ENCODE measurements around the gene RAET1G. TPM values are rescaled to one million over a fixed set of nuclear protein-coding genes. Genes with fewer than 3 reads are reported as not detected.
"Not testable (repeated sequence)": the region's sequence is repeated elsewhere in the genome, so short reads cannot be mapped to it uniquely, and the experiment has no call there.

RAET1G gene
- total RNA-seq, 1 donor = 4.6 TPM

DNA sequence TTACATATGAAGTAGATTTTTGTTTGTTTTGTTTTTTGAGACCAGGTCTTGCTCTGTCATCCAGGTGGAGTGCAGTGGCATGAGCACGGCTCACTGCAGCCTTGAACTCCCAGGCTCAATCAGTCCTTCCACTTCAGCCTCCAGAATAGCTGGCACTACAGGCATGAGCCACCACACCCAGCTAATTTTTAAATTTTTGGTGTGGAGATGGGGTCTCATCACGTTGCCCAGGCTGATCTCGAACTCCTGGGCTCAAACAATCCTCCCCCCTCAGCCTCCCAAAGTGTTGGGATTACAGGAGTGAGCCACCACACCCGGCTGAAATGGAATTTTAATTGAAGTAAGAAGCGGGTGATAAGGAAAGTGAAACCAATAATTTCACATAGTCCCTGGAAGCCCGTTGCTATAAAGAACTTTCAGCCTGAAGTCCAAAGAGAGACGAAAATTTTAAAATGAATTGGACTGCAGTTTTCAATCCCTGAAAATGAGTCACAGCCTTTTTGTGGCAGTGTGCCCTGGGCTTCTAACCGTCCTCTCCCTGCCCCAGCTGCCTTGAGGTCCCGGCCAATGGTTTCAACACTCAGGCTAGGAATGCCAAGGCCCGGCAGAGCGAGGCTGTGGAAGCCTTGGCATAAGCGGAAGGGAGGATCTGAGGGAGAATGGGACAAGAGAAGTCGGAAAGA is 25.8 kb downstream of the RAET1G start:
- TF ChIP-seq, protein P1, sequence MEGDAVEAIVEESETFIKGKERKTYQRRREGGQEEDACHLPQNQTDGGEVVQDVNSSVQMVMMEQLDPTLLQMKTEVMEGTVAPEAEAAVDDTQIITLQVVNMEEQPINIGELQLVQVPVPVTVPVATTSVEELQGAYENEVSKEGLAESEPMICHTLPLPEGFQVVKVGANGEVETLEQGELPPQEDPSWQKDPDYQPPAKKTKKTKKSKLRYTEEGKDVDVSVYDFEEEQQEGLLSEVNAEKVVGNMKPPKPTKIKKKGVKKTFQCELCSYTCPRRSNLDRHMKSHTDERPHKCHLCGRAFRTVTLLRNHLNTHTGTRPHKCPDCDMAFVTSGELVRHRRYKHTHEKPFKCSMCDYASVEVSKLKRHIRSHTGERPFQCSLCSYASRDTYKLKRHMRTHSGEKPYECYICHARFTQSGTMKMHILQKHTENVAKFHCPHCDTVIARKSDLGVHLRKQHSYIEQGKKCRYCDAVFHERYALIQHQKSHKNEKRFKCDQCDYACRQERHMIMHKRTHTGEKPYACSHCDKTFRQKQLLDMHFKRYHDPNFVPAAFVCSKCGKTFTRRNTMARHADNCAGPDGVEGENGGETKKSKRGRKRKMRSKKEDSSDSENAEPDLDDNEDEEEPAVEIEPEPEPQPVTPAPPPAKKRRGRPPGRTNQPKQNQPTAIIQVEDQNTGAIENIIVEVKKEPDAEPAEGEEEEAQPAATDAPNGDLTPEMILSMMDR (IDR thresholded peaks at IDR 0.05; ENCODE audit: insufficient read depth, low read length) = no peak
- DNase-seq (ENCODE audit: low read depth) = peak; percentile 98
- peak overlapping the region; percentile 59 for H3K4me3 ChIP-seq (ENCODE audit: low read depth, low read length)

DNA sequence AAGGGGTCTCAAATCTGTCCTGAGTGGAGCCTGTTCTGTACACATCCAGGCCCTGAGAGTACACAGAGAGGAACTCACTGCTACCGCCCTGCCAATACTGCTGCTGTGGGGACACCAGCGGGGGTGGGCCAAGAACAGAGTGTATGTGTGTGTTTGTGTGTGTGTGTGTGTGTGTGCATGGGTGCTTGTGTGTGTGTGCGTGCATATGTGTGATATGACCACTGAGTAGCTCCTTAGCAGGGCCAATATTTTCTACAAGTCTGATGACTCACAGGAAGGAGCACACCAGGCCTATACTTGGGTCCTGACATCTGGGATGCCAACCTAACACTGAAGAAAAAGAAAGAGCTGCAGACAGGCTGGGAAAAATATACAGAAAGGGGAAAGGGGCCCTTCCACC is 26.4 kb downstream of the RAET1G start:
- DNase-seq (ENCODE audit: low read depth) = peak; percentile 16
- peak overlapping the region; percentile 59 for H3K4me3 ChIP-seq (ENCODE audit: low read depth, low read length)
- TF ChIP-seq, protein P1 (IDR thresholded peaks at IDR 0.05; ENCODE audit: insufficient read depth, low read length) = no peak

DNA sequence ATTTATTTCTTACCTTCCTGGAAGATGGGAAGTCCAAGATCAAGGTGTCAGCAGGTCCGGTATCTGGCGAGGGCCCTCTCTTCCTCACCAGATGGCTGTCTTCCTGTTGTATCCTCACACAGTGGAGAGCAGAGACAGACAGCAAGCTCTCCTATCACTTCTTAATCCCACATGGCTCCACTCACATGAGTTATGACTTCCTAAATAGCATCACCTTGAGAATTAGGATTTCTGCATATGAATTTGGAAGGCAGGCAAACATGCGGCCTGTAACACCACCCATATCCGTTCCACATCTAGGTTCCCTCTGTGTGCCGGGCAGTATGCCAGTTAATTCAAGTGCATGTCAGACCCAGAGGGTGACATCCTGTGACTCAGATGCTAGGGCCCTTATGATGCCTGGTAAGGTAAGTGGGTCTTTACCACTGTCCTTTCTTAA is 27.1 kb downstream of the RAET1G start:
- TF ChIP-seq, protein P1 (IDR thresholded peaks at IDR 0.05; ENCODE audit: insufficient read depth, low read length) = no peak
- DNase-seq (ENCODE audit: low read depth) = peak; percentile 45
- no peak overlapping the region for H3K4me3 ChIP-seq (ENCODE audit: low read depth, low read length)

DNA sequence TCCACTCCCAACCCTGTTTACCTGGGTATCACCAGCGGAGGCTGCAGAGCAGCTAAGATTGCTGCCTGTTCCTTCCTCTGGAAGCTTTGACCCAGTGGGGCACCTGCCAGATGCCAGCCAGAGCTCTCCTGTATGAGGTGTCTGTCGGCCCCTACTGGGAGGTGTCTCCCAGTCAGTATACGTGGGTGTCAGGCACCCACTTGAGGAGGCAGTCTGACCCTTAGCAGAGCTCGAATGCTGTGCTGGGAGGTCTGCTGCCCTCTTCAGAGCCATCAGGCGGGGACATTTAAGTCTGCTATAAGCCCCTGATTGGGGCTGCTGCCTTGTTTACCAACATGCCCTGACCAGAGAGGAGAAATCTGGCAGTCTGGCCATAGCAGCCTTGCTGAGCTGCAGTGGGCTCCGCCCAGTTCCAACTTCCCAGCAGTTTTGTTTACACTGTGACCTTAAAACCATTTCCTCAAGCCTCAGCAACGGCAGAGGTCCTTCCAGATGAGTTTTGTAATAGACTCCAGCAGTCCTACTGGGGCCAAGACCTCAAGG is 27.8 kb downstream of the RAET1G start:
- peak; percentile 81 for DNase-seq (ENCODE audit: low read depth)
- TF ChIP-seq, protein P1 (IDR thresholded peaks at IDR 0.05; ENCODE audit: insufficient read depth, low read length) = no peak
- H3K4me3 ChIP-seq (ENCODE audit: low read depth, low read length) = no peak overlapping the region

DNA sequence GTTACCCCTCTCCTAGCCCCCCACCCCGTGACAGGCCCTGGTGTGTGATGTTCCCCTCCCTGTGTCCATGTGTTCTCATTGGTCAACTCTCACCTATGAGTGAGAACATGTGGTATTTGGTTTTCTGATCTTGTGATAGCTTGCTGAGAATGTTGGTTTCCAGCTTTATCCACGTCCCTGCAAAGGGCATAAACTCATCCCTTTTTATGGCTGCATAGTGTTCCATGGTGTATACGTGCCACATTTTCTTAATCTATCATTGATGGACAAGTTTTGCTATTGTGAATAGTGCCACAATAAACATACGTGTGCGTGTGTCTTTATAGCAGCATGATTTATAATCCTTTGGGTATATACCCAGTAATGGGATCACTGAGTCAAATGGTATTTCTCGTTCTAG is 31.1 kb downstream of the RAET1G start:
- H3K4me3 ChIP-seq (ENCODE audit: low read depth, low read length); DNase-seq (ENCODE audit: low read depth): not testable (repeated sequence)

DNA sequence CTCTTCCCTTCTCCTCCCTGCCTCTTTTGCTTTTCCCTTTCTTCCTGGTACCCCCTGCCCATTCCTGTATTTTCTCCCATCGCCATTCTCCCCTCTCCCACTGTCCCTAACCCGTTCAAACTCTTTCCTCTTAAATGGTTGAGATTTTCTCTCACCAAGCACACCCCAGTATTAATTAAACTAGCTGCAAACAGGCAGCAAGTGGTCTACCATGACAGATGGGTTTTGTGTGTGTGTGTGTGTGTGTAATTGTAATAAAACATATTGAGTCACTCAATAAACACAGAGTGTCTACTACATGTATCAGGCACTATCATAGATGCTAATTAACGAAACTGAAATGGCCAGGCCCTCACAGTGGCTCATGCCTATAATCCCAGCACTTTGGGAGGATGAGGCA is 31.7 kb downstream of the RAET1G start:
- DNase-seq (ENCODE audit: low read depth) = no peak
- H3K4me3 ChIP-seq (ENCODE audit: low read depth, low read length) = no peak overlapping the region
- TF ChIP-seq, protein P1 (IDR thresholded peaks at IDR 0.05; ENCODE audit: insufficient read depth, low read length) = no peak

DNA sequence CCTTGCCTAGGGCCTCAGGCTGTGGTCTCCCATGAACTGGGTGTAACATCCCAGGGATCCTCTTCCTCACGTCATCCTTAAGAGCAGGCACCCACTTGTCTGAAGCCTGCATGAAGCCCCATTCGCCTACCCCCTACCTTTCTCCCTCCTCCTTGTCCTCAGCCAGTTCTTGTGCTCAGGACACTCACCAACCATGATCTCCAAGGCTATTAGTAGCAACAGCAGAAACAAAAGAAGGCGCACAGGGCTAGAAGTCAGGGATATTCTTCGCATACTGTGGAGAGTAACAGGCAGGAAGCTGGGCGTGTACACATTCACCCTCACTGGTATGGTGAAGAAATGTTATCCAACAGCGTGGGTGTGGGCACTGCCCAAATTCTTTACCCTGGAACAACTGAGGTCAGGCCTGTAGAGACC is 32.3 kb downstream of the RAET1G start:
- DNase-seq (ENCODE audit: low read depth) = no peak
- H3K4me3 ChIP-seq (ENCODE audit: low read depth, low read length) = no peak overlapping the region
- TF ChIP-seq, protein P1 (IDR thresholded peaks at IDR 0.05; ENCODE audit: insufficient read depth, low read length) = no peak
